Activated CD4-positive, alpha-beta T cell treated with anti-CD3 and anti-CD28 coated beads, Interleukin-2, amount 50 U/mL, for 24 hours (primary cell): ENCODE measurements around the gene ZNF516.

ENCODE experiments used
- DNase-seq, 2 donors: peaks; one replicate each; pipeline ENCODE4 v3.0.0-alpha.2; 2020; ENCODE audit warnings: low read depth in 1 of 2, low spot score in 1 of 2

Gene ZNF516

DNA sequence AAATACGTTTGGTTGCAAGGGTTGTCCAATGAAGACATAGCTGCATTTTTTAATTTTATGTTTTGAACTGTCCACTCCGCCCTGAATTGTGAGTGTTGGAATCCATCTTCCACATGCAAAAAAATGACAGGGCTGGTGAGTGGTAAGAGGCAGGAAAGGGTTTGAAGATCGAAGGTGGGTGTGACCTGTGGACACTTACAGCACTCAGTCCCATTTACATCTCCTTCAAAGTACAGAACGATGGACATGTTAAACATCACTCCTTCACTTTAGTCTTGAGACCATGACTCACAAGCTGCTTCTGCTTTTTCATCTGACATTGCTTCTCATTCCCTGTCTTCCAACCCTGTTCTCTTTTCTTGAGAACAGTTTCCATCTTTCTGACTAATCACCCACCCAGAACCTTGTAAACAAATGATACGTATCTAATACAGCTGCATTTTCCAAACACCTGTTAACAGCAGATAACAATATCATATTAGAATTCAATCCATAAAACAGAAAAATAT is 179.3 kb downstream of the ZNF516 start:
- no peak for DNase-seq

- DNase-seq = no peak
Measured at GRCh38 chr18:76314496-76314895, 180.5 kb downstream of the ZNF516 start.

- DNase-seq = no peak
Measured at GRCh38 chr18:76314015-76314414, 181.0 kb downstream of the ZNF516 start.
